K562 (cell line): ENCODE results near the gene KCTD3. TPM values are rescaled to one million over a fixed set of nuclear protein-coding genes. Genes with fewer than 3 reads are reported as not detected.

ENCODE experiments used
- ATAC-seq: fragments of 200-7000 bp; cut with Tn5 transposase; 3 replicates; pipeline ENCODE4 v1.9.1; 2020; ENCODE audit warnings: moderate library complexity
- BruUV-seq: library from RNA; stranded (reverse); fragments of 400-500 nt; replicated peaks from 2 replicates; lab custom pipeline; 2021; lab: Mats Ljungman, UMichigan
- CTCF ChIA-PET: fragments of 300-600 bp; formaldehyde crosslinking; extraction: SDS; loops from one replicate; lab custom pipeline; 2021; ENCODE audit warnings: low intra/inter-chr PET ratio; lab: Yijun Ruan, JAX
- POLR2A ChIA-PET: fragments of 300-600, 350-650 bp; sonication (Branson Sonifier 250); formaldehyde crosslinking; extraction: SDS; loops from one replicate; lab custom pipeline; 2021; ENCODE audit warnings: antibody characterized with exemption, inconsistent platforms; lab: Yijun Ruan, JAX
- DNase-seq, 4 experiments: peaks; one replicate each; pipeline versions ENCODE4 v3.0.0 to v3.0.0-alpha.2; 2011 to 2018; ENCODE audit warnings: low spot score in 3 of 4, mixed read lengths in 3 of 4; ENCODE audit errors: extremely low read depth in 1 of 4
- FAIRE-seq: peaks from 2 replicates; lab custom pipeline; 2011; peaks lifted over from hg19 to GRCh38; lab: Jason Lieb, UNC
- H2AFZ ChIP-seq: 2 replicates; pipeline ENCODE4 v1.6.0; 2011; ENCODE audit warnings: low read depth, low read length, control low read depth, inconsistent platforms
- H3K27ac ChIP-seq: fragments of 200-600 bp; 3 replicates; pipeline ENCODE4 v1.8.0; 2011; ENCODE audit warnings: low read depth, mild to moderate bottlenecking, control low read depth, inconsistent platforms, low read length, moderate library complexity, mixed read lengths; ENCODE audit errors: extremely low read depth
- H3K27me3 ChIP-seq, 2 experiments: fragments of 300-600 bp in 1 of 2; 2 replicates in 1 of 2; 3 replicates in 1 of 2; pipeline versions ENCODE4 v1.6.0 to v1.8.0; 2011; ENCODE audit warnings: inconsistent platforms in 2 of 2, low read length in 2 of 2, mild to moderate bottlenecking in 1 of 2, mixed read lengths in 1 of 2, moderate library complexity in 1 of 2; ENCODE audit not compliant: control insufficient read depth in 2 of 2, insufficient read depth in 2 of 2
- H3K36me3 ChIP-seq: fragments of 300-600 bp; 3 replicates; pipeline ENCODE4 v1.8.0; 2011; ENCODE audit warnings: mild to moderate bottlenecking, low read length, inconsistent platforms; ENCODE audit not compliant: control insufficient read depth, insufficient read depth
- H3K4me1 ChIP-seq, 2 experiments: fragments of 200-600 bp in 1 of 2; replicated peaks in 1 of 2; 2 replicates in 1 of 2; 3 replicates in 1 of 2; pipeline versions ENCODE4 v1.5.1 to v1.8.0; 2011; ENCODE audit warnings: inconsistent platforms in 2 of 2, low read length in 2 of 2, mild to moderate bottlenecking in 1 of 2, mixed read lengths in 1 of 2, moderate library complexity in 1 of 2; ENCODE audit not compliant: control insufficient read depth in 2 of 2, insufficient read depth in 2 of 2
- H3K4me2 ChIP-seq: 2 replicates; pipeline ENCODE4 v1.6.1; 2011; ENCODE audit warnings: low read length, control low read depth, inconsistent platforms, mixed read lengths; ENCODE audit not compliant: insufficient read depth
- H3K4me3 ChIP-seq: fragments of 200-600 bp; sonication (generic), shearing (Covaris generic); 2 replicates; pipeline ENCODE4 v1.5.1; 2016; ENCODE audit warnings: control low read depth, inconsistent platforms
- H3K79me2 ChIP-seq: fragments of 200-600 bp; 3 replicates; pipeline ENCODE4 v1.8.0; 2011; ENCODE audit warnings: low read length, inconsistent platforms; ENCODE audit not compliant: control insufficient read depth, insufficient read depth
- H3K9ac ChIP-seq, 2 experiments: 2 replicates each; pipeline versions ENCODE4 v1.6.0 to v1.6.1; 2011; ENCODE audit warnings: low read depth in 2 of 2, low read length in 2 of 2, control low read depth in 1 of 2, inconsistent platforms in 1 of 2, mild to moderate bottlenecking in 1 of 2, mixed read lengths in 1 of 2; ENCODE audit not compliant: insufficient read depth in 1 of 2
- H3K9me1 ChIP-seq: one replicate; pipeline ENCODE4 v1.6.0; 2011; ENCODE audit warnings: inconsistent platforms, mild to moderate bottlenecking, low read length, moderate library complexity; ENCODE audit not compliant: control insufficient read depth, insufficient read depth
- H3K9me3 ChIP-seq: replicated peaks from 2 replicates; pipeline ENCODE4 v1.5.1; 2011; ENCODE audit warnings: low read depth, low read length, inconsistent platforms; ENCODE audit not compliant: control insufficient read depth, insufficient read depth
- H4K20me1 ChIP-seq: replicated peaks from 2 replicates; pipeline ENCODE4 v1.6.1; 2011; ENCODE audit warnings: low read length, inconsistent platforms, mixed read lengths; ENCODE audit not compliant: control insufficient read depth, insufficient read depth
- ASH1L ChIP-seq: fragments of 450-650 bp; IDR thresholded peaks from 2 replicates; pipeline ENCODE4 v1.6.1; 2018; ENCODE audit warnings: borderline replicate concordance, mild to moderate bottlenecking, low read depth; ENCODE audit not compliant: partially characterized antibody
- CBFA2T3 ChIP-seq: fragments of 450-650 bp; IDR thresholded peaks from 2 replicates; pipeline ENCODE4 v1.6.1; 2017
- E2F3 ChIP-seq: fragments of 250-450 bp; sonication (Bioruptor Pico); IDR thresholded peaks from 2 replicates; pipeline ENCODE4 v1.4.0; 2020; ENCODE audit warnings: mild to moderate bottlenecking
- EP300 ChIP-seq: IDR thresholded peaks from 2 replicates; pipeline ENCODE4 v1.6.1; 2012; ENCODE audit warnings: low read length, improper control_type of control experiment
- NFIX ChIP-seq: fragments of 250-450 bp; sonication (Bioruptor Pico); IDR thresholded peaks from 2 replicates; pipeline ENCODE4 v1.4.0; 2020; ENCODE audit warnings: low read depth, mild to moderate bottlenecking, moderate library complexity
- SAFB ChIP-seq: fragments of 200-400 bp; formaldehyde crosslinking; IDR thresholded peaks from 2 replicates; pipeline ENCODE4 v1.6.1; 2017; ENCODE audit warnings: low read depth, low read length, borderline replicate concordance
- SMAD2 ChIP-seq: fragments of 150-350 bp; IDR thresholded peaks from 2 replicates; pipeline ENCODE4 v1.6.1; 2014; ENCODE audit warnings: low read depth, mild to moderate bottlenecking, low read length
- ZKSCAN1 ChIP-seq: fragments of 150-350 bp; IDR thresholded peaks from 2 replicates; pipeline ENCODE4 v1.6.1; 2016; ENCODE audit warnings: low read depth, low read length
- ZNF184 ChIP-seq: sonication (generic); formaldehyde crosslinking; IDR thresholded peaks from 2 replicates; pipeline ENCODE4 v1.5.0; 2020; ENCODE audit warnings: missing genetic modification reagents
- ZNF253 ChIP-seq: fragments of 250-450 bp; sonication (Bioruptor Pico); conservative IDR thresholded peaks from 2 replicates; pipeline ENCODE4 v1.6.1; 2021; ENCODE audit warnings: mild to moderate bottlenecking
- ZNF263 ChIP-seq: sonication (generic); formaldehyde crosslinking; IDR thresholded peaks from 2 replicates; pipeline ENCODE4 v1.8.0; 2022; ENCODE audit warnings: mild to moderate bottlenecking, missing genetic modification reagents, borderline replicate concordance
- ZNF280A ChIP-seq: fragments of 450-650 bp; IDR thresholded peaks from 2 replicates; pipeline ENCODE4 v1.6.1; 2018; ENCODE audit warnings: mild to moderate bottlenecking, low read depth; ENCODE audit not compliant: partially characterized antibody
- ZNF780A ChIP-seq: fragments of 250-450 bp; sonication (Bioruptor Pico); IDR thresholded peaks from 2 replicates; pipeline ENCODE4 v1.5.0; 2021; ENCODE audit warnings: mild to moderate bottlenecking
- WGBS: fragments of 100-300 bp; shearing (Covaris generic); methylation state at CpG from one replicate; pipeline ENCODE4 v1.1.6; 2016; ENCODE audit warnings: low coverage, mixed read lengths; ENCODE audit not compliant: insufficient coverage; ENCODE audit errors: missing lambda C conversion rate; 5-methylcytosine and 5-hydroxymethylcytosine counted together
- in situ Hi-C: fragments of 300-500 bp; cut with MboI; formaldehyde crosslinking; loops from 4 replicates; pipeline ENCODE4 v1.15.0; 2018; ENCODE audit warnings: inconsistent platforms, mixed read lengths
- intact Hi-C: fragments of 100-400 bp; cut with micrococcal nuclease; formaldehyde crosslinking; loops from 2 replicates; pipeline ENCODE4 v1.14.2; 2022
- polyA plus RNA-seq, 8 experiments: library from polyadenylated mRNA; depleted of rRNA in 4 of 8; stranded (reverse) in 5 of 8; unstranded in 3 of 8; fragments of >200 nt; fragmentation: Nextera tagmentation in 2 of 8; fragmentation: Illumina TruSeq in 1 of 8; extraction: Ambion mirVana in 2 of 8; extraction: Trizol in 1 of 8; gene quantifications; 2 replicates each; pipeline versions ENCODE4 v1.2.1 to v1.2.3, GENCODE V29; 2011 to 2014; ENCODE audit warnings: inconsistent platforms in 1 of 8, missing spikeins in 1 of 8
- total RNA-seq, 7 experiments: library from RNA; depleted of rRNA in 6 of 7; stranded (reverse); fragments of >200 nt in 6 of 7; fragmentation: Illumina TruSeq in 2 of 7; extraction: Trizol in 2 of 7; gene quantifications; 2 replicates each; pipeline versions ENCODE4 v1.2.1 to v1.2.3, GENCODE V29; 2011 to 2021; ENCODE audit warnings: low replicate concordance in 1 of 7
- TF ChIP-seq, protein P1 (sequence below): sonication (generic); formaldehyde crosslinking; IDR thresholded peaks from 2 replicates; pipeline ENCODE4 v1.8.1; 2023; ENCODE audit warnings: mild to moderate bottlenecking, missing genetic modification reagents, moderate library complexity
- TF ChIP-seq, protein P2 (sequence below): sonication (generic); formaldehyde crosslinking; IDR thresholded peaks from 2 replicates; pipeline ENCODE4 v1.8.0; 2023; ENCODE audit warnings: missing genetic modification reagents, mild to moderate bottlenecking, borderline replicate concordance

KCTD3 gene
- total and polyA plus RNA-seq, 9 of the 15 experiments (the other 6 are each of a cell fraction or from before 2014, with no cell fraction given) = 12.8 to 77.1 (median 44.3) TPM

GRCh38 chr1:215657047-215657446 is 89.9 kb downstream of the KCTD3 start:
- Histone ChIP-seq H3K9me3 (no peaks in the 10 kb centered on the region), H3K4me2 (no peak overlapping the region), H3K4me3 (no peak overlapping the region), H3K9ac (no peak overlapping the region), H3K27ac (no peak overlapping the region), H3K4me1 (no peaks in the 10 kb centered on the region), H3K36me3 (no peaks in the 10 kb centered on the region), H3K27me3 (no peaks in the 10 kb centered on the region), H3K79me2 (no peaks in the 10 kb centered on the region), H3K9me1 (no peaks in the 10 kb centered on the region), H2AFZ (no peak overlapping the region), H4K20me1 (no peaks in the 10 kb centered on the region)
- ATAC-seq (no peak), DNase-seq (no peak), FAIRE-seq (no peak)
- BruUV-seq = no TSS peak
- ChIA-PET CTCF (no interaction called here), POLR2A (no interaction called here)
- intact Hi-C loops = no loop called here
- 0% methylated on average over 4 of the region's 4 CpGs for WGBS
- in situ Hi-C loops = no loop called here
- TF ChIP-seq SMAD2 = no peak
- TF ChIP-seq CBFA2T3 = no peak
- no peak for TF ChIP-seq ZNF253 (CRISPR knock-in tag)
- TF ChIP-seq EP300 = no peak
- TF ChIP-seq E2F3 (CRISPR knock-in tag) = no peak
- no peak for TF ChIP-seq ZKSCAN1
- TF ChIP-seq ZNF280A = no peak
- TF ChIP-seq, protein P1, sequence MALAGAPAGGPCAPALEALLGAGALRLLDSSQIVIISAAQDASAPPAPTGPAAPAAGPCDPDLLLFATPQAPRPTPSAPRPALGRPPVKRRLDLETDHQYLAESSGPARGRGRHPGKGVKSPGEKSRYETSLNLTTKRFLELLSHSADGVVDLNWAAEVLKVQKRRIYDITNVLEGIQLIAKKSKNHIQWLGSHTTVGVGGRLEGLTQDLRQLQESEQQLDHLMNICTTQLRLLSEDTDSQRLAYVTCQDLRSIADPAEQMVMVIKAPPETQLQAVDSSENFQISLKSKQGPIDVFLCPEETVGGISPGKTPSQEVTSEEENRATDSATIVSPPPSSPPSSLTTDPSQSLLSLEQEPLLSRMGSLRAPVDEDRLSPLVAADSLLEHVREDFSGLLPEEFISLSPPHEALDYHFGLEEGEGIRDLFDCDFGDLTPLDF (CRISPR knock-in tag) = no peak
- no peak for TF ChIP-seq NFIX (CRISPR knock-in tag)
- TF ChIP-seq, protein P2, sequence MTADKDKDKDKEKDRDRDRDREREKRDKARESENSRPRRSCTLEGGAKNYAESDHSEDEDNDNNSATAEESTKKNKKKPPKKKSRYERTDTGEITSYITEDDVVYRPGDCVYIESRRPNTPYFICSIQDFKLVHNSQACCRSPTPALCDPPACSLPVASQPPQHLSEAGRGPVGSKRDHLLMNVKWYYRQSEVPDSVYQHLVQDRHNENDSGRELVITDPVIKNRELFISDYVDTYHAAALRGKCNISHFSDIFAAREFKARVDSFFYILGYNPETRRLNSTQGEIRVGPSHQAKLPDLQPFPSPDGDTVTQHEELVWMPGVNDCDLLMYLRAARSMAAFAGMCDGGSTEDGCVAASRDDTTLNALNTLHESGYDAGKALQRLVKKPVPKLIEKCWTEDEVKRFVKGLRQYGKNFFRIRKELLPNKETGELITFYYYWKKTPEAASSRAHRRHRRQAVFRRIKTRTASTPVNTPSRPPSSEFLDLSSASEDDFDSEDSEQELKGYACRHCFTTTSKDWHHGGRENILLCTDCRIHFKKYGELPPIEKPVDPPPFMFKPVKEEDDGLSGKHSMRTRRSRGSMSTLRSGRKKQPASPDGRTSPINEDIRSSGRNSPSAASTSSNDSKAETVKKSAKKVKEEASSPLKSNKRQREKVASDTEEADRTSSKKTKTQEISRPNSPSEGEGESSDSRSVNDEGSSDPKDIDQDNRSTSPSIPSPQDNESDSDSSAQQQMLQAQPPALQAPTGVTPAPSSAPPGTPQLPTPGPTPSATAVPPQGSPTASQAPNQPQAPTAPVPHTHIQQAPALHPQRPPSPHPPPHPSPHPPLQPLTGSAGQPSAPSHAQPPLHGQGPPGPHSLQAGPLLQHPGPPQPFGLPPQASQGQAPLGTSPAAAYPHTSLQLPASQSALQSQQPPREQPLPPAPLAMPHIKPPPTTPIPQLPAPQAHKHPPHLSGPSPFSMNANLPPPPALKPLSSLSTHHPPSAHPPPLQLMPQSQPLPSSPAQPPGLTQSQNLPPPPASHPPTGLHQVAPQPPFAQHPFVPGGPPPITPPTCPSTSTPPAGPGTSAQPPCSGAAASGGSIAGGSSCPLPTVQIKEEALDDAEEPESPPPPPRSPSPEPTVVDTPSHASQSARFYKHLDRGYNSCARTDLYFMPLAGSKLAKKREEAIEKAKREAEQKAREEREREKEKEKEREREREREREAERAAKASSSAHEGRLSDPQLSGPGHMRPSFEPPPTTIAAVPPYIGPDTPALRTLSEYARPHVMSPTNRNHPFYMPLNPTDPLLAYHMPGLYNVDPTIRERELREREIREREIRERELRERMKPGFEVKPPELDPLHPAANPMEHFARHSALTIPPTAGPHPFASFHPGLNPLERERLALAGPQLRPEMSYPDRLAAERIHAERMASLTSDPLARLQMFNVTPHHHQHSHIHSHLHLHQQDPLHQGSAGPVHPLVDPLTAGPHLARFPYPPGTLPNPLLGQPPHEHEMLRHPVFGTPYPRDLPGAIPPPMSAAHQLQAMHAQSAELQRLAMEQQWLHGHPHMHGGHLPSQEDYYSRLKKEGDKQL (CRISPR knock-in tag) = no peak
- TF ChIP-seq SAFB = no peak
- TF ChIP-seq ZNF780A (CRISPR knock-in tag) = no peak
- TF ChIP-seq ZNF263 = no peak
- no peak for TF ChIP-seq ASH1L
- TF ChIP-seq ZNF184 = no peak
